Effector memory CD8-positive, alpha-beta T cell (primary cell): ENCODE measurements around the gene ATXN1.

Source experiments
- ATAC-seq: fragments of 150-1000 bp; cut with Tn5 transposase; replicated peaks from 2 replicates; pipeline ENCODE4 v1.10.0; 2021; ENCODE audit warnings: mild to moderate bottlenecking, moderate library complexity
- DNase-seq, 3 experiments: peaks; one replicate each; pipeline ENCODE4 v3.0.0; 2021
- H3K27ac Mint-ChIP-seq, 2 donors: one replicate each; pipeline ENCODE4 v1.8.0; 2022; ENCODE audit warnings: mild to moderate bottlenecking in 2 of 2, mixed read lengths in 2 of 2, moderate library complexity in 2 of 2
- H3K27me3 Mint-ChIP-seq, 2 donors: one replicate each; pipeline ENCODE4 v1.8.0; 2022; ENCODE audit warnings: mixed read lengths in 2 of 2
- H3K36me3 Mint-ChIP-seq: one replicate; pipeline ENCODE4 v1.8.0; 2022; ENCODE audit warnings: mild to moderate bottlenecking, moderate library complexity, mixed read lengths; ENCODE audit not compliant: insufficient read depth
- H3K4me1 Mint-ChIP-seq, 2 donors: one replicate each; pipeline ENCODE4 v1.8.0; 2022; ENCODE audit warnings: low read depth in 2 of 2, mixed read lengths in 2 of 2
- H3K4me3 Mint-ChIP-seq, 2 donors: one replicate each; pipeline ENCODE4 v1.8.0; 2022; ENCODE audit warnings: mild to moderate bottlenecking in 2 of 2, mixed read lengths in 2 of 2, moderate library complexity in 2 of 2
- H3K9me3 Mint-ChIP-seq, 2 donors: one replicate each; pipeline ENCODE4 v1.8.0; 2022; ENCODE audit warnings: mixed read lengths in 2 of 2

The ATXN1 gene

DNA sequence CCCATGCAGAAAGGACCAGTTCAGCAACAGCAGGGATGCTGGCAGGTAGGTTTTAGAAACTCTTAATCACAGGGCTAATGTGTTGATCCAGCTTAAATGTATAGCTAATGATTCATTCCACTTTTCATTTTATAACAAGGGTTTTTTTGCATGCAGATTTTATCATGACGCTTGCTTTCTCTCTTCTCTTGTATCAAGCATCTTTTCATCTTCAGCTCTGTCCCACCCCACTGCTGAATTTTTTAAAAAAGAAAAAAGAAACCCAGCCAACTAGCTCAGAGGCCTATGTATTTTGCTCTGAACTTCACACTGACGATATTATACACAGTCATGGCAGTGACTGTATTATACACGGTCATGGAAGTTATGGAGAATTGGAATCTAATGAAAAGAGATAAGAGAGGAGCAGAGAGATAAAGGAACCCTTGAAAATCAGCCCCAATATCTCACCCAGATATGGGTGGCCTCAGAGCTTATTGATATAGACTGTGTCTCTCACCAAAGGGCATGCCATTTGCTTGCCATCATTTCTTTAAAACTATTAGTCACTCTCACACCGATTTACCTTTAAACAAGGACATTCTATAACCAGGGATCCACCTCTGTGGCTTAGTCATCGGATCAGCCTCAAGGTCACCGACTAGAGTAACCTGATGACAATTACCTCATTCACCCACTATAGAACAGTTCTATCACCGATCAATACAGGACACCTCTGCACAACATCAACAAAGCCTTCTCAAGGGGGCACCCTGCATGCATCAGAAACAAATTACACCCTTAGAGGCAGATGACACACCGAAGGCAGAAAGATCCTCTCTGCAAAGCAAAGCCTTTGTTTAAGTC is 222.0 kb downstream of the ATXN1 start:
- Mint-ChIP-seq H3K27ac (peak overlapping the region in 1 of 2 donors; percentile 75), H3K9me3 (no peaks in the 10 kb centered on the region), H3K4me1 (peaks cover 14 to 20% of the 10 kb centered on the region in 2 donors), H3K36me3 (peaks cover 12% of the 10 kb centered on the region), H3K4me3 (no peak overlapping the region), H3K27me3 (no peaks in the 10 kb centered on the region)
- DNase-seq (no peak), ATAC-seq (no peak)

DNA sequence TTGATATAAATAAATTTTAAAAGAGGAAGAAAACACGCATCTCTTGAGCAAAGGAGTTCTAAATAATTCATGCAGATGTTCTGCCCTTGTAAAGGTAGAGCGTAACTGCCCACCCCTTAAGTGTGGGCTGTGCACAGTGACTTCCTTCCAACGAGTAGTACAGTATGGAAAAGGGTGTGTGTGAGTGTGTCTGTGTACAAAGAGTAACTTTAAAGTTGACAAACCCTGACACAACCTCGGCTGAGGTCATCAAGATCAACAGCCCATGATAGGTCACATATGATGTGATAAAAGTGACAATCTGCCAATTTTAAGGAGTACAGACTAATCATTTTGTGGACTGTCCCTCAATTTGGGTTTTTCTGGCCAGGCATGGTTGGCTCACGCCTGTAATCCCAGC is 225.7 kb downstream of the ATXN1 start:
- Mint-ChIP-seq H3K4me3 (no peak overlapping the region), H3K27ac (peak overlapping the region in 1 of 2 donors; percentile 85), H3K27me3 (no peaks in the 10 kb centered on the region), H3K4me1 (peaks cover 22 to 30% of the 10 kb centered on the region in 2 donors), H3K36me3 (no peaks in the 10 kb centered on the region), H3K9me3 (no peaks in the 10 kb centered on the region)
- no peak for ATAC-seq
- DNase-seq = no peak

DNA sequence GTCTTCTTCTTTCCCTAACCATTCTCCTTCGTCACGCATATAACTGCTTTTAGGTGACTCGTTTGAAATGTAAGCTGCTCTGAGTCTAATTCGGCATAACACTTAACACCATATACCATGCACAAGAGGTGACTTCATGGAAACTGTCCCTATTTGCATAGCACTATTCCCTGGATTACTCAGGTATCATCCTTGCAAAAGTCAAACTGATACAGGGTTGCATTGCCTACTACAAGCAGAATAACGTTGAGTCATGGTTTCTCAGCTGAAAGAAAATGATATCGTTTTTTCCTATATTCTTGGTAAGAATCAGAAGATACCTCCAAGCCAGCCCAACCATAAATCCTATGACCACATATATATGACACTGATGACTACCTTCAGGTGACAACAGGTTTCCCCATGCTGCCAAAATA is 227.5 kb downstream of the ATXN1 start:
- Mint-ChIP-seq H3K27ac (no peak overlapping the region), H3K4me3 (no peak overlapping the region), H3K4me1 (peaks cover 17 to 27% of the 10 kb centered on the region in 2 donors), H3K36me3 (no peaks in the 10 kb centered on the region), H3K27me3 (no peaks in the 10 kb centered on the region), H3K9me3 (no peaks in the 10 kb centered on the region)
- no peak for ATAC-seq
- no peak for DNase-seq

DNA sequence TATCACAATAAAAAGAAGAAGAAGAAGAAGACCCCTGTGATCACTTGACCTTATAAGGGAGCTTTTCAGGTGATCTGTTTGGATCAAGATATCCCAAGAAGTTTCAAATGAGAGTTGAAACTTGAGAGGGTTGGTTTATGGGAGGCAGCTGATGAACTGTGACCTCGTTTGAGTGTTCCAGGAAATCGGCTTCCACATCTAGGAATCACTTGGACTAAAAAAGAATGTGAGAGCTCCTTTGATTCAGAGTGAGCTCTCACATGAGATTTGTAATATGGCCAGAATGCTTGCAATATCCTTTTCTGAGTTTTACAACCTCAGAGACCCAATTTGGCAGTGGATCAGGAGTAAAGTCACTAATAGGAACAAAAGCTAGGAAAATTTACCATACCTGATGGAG is 228.1 kb downstream of the ATXN1 start:
- no peak overlapping the region for H3K4me3 Mint-ChIP-seq
- no peaks in the 10 kb centered on the region for H3K27me3 Mint-ChIP-seq
- H3K27ac Mint-ChIP-seq = peak overlapping the region in 1 of 2 donors; percentile 20
- no peaks in the 10 kb centered on the region for H3K36me3 Mint-ChIP-seq
- DNase-seq (no peak), ATAC-seq (no peak)
- H3K4me1 Mint-ChIP-seq = peaks cover 17 to 27% of the 10 kb centered on the region in 2 donors
- H3K9me3 Mint-ChIP-seq = no peaks in the 10 kb centered on the region

DNA sequence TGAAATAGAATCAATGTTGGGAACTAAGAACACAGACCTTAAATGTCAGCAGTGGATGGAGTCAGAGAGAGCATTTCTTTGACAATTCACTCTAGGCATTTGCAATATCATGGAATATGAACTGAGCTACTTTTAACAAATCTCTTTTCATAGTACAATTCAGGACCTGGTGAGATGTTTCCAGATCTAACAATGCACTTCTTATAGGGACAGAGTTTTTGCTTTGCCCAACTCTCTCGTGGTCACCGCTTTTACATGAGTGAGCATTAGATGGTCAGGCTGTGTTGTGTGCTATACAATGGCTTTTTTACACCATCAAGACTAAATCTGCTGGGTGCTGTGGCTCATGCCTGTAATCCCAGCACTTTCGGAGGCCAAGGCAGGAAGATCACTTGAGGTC is 233.6 kb downstream of the ATXN1 start:
- Mint-ChIP-seq H3K36me3 (peaks cover 13% of the 10 kb centered on the region), H3K27ac (peak overlapping the region in 1 of 2 donors; percentile 25), H3K4me3 (no peak overlapping the region), H3K9me3 (no peaks in the 10 kb centered on the region), H3K27me3 (no peaks in the 10 kb centered on the region), H3K4me1 (peaks cover 16 to 18% of the 10 kb centered on the region in 2 donors)
- ATAC-seq = no peak
- DNase-seq = no peak

DNA sequence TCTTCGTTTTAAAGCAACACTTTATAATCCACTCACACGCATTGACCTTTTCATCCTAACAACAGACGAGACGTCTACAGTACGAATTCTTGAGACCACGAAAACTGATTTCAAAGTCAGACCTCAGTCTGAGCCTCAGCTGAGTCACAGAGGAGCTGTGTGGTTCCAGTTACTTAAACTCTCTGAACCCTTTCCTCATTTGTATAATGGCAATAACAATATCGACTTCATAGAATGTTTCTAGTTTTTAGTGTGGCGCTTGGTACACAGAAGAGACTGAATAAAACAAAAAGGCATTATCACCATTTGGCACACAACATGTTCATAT is 236.9 kb downstream of the ATXN1 start:
- Mint-ChIP-seq H3K4me1 (peaks cover 19 to 26% of the 10 kb centered on the region in 2 donors), H3K27ac (peak overlapping the region in 1 of 2 donors; percentile 53), H3K36me3 (peaks cover 22% of the 10 kb centered on the region), H3K27me3 (no peaks in the 10 kb centered on the region), H3K4me3 (no peak overlapping the region), H3K9me3 (no peaks in the 10 kb centered on the region)
- no peak for ATAC-seq
- DNase-seq = no peak

DNA sequence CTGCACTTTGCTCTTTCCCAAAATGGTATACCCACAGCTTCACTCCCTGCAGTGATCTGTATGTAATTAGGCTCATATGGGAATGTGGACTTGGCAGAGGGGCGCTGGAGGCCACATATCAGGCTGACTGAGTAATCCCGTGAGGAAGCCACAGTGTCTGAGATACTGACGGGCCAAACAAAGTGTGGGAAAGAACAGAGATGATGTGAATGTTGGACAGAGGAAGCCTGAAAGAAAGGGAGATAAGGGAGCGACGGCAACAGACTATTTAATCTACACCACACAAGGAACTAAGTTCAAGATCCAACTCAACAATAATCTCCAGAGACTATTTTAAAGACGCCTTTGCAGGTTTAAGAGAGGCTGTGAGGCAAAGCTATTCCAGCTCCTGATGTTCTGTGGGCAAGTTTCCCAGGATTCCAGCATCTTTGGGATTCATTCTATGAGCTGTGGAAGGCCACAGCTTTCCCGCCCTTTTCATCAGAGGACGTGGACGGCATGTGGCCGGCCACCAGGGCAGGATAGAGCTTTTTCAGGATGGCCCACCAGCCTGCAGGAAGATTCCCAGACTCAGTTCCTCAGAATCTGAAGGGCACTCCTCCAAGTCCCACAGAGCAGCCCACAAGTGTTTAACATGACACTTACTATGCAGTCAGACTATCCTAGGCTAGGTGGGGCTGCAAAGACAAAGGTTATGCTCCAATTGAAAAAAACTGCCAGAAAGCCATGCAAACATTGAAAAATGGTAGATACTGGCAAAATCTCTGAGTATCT is 237.5 kb downstream of the ATXN1 start:
- Mint-ChIP-seq H3K4me1 (peaks cover 21 to 32% of the 10 kb centered on the region in 2 donors), H3K36me3 (peaks cover 22% of the 10 kb centered on the region), H3K27ac (no peak overlapping the region), H3K9me3 (no peaks in the 10 kb centered on the region), H3K27me3 (no peaks in the 10 kb centered on the region), H3K4me3 (no peak overlapping the region)
- ATAC-seq (no peak), DNase-seq (no peak)

DNA sequence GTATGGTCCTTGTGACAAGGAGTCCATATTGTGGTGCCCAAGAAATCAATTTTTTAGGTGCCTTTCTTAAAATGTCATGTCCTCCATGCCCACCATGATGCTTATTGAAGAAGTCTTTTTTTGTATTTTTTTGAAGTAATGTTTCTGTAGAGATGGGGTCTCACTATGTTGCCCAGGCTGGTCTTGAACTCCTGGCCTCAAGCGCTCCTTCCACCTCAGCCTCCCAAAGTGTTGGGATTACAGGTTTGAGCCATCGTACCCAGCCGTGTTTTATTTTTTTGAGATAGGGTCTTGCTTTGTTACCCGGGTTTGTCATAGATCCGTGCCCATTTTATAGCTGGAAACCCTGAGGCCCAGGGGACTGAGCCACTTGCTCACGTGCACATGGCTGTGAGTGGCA is 238.3 kb downstream of the ATXN1 start:
- peaks cover 28 to 40% of the 10 kb centered on the region in 2 donors for H3K4me1 Mint-ChIP-seq
- no peak for ATAC-seq
- peak overlapping the region in 1 of 2 donors; percentile 44 for H3K27ac Mint-ChIP-seq
- peaks cover 21% of the 10 kb centered on the region for H3K36me3 Mint-ChIP-seq
- no peaks in the 10 kb centered on the region for H3K9me3 Mint-ChIP-seq
- H3K4me3 Mint-ChIP-seq = no peak overlapping the region
- no peaks in the 10 kb centered on the region for H3K27me3 Mint-ChIP-seq
- no peak for DNase-seq

DNA sequence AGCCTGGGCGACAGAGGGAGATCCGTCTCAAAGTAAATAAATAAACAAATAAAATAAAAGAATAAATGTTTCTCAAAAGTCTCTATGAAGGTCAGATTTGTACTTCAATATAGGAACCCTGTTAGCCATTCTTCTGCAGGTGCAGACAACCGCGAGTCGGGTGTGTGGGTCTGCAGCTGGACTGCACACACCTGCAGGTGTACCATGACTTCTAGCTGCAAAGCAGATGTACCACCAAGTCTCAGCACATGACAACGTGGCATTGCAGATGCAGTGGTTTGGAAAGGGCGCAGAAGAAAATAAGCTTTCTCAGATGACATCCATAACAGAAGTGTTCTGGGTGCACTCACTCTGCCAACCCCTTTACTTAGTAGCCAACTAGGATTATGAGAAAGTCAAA is 239.7 kb downstream of the ATXN1 start:
- peaks cover 33 to 51% of the 10 kb centered on the region in 2 donors for H3K4me1 Mint-ChIP-seq

DNA sequence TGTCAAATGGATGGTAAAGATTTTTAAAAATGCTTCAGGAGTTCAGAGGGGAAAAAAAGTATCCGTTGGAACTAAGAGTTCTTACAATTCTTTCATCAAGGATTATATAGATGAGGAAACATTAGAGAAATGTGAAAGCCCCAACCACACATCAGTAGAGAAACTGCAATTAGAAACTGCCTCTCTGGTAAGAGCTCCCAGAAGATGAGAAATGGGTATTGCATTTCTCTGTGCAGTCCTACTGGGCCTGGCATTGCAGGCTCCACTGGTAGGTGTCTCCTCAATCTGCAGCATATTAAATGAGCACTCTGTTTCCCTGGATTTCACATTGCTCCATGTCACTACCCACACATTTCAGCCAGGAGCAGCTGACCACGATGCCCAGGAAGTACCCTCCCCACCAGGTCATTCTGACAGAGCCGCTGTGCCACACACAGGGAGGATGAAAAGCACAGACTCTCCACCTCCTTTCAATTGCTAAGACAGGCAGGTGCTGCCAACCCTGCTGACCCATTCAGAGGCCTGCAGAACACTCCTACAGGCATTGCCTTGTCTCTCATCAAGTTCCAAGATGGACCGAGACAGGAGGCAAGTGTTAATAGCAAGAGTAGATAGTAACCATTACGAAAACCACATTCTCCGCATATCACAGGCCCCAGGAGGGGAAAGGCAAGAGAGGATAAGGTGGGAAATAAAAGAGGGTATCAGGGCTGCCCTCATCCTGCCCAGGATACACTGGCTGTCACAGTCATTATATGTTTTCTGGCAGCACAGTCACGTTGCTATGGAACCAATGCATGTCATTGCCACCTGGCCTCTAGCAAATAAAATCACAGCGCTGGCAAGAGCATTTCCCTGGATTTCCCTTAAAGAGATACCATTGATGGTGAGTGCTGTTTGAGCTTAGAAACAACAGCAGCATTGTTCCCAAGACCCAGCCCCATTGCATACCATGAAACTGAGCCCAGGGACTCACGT is 241.7 kb downstream of the ATXN1 start:
- peaks cover 14% of the 10 kb centered on the region for H3K36me3 Mint-ChIP-seq

More for the DNA sequence above, 239.7 kb downstream of the ATXN1 start:
- no peak for DNase-seq
- H3K27ac Mint-ChIP-seq = no peak overlapping the region
- no peaks in the 10 kb centered on the region for H3K27me3 Mint-ChIP-seq
- H3K36me3 Mint-ChIP-seq = peaks cover 15% of the 10 kb centered on the region
- no peak overlapping the region for H3K4me3 Mint-ChIP-seq
- no peak for ATAC-seq
- no peaks in the 10 kb centered on the region for H3K9me3 Mint-ChIP-seq

DNA sequence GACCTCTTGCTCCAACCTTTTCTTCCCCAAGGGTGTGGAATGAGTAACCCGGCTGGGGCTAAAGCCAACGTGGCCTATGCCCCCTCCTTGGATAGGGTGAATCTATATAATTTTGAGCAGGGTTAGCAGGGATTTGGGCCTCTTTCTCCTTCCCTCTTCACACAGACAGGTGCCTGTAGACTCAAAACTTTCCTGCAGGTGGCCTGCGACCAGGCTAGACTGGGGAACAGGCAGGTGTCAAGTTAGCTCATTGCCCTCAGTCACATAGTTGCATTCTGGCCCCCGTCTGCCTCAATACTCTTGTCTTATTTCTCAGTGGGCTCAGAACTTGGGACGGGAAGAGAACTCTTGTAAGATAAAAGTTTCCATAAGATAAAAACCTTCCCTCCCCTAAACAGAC is 243.0 kb downstream of the ATXN1 start:
- Mint-ChIP-seq H3K4me3 (no peak overlapping the region), H3K27ac (peak overlapping the region; percentile 55 to 59), H3K27me3 (no peaks in the 10 kb centered on the region), H3K36me3 (peaks cover 10% of the 10 kb centered on the region), H3K4me1 (peaks cover 41 to 64% of the 10 kb centered on the region in 2 donors), H3K9me3 (no peaks in the 10 kb centered on the region)
- DNase-seq (no peak), ATAC-seq (no peak)

More for the DNA sequence above, 241.7 kb downstream of the ATXN1 start:
- H3K27me3 Mint-ChIP-seq = no peaks in the 10 kb centered on the region
- ATAC-seq (no peak), DNase-seq (no peak)
- no peaks in the 10 kb centered on the region for H3K9me3 Mint-ChIP-seq
- no peak overlapping the region for H3K4me3 Mint-ChIP-seq
- peak overlapping the region; percentile 27 to 54 for H3K27ac Mint-ChIP-seq
- H3K4me1 Mint-ChIP-seq = peaks cover 34 to 55% of the 10 kb centered on the region in 2 donors

DNA sequence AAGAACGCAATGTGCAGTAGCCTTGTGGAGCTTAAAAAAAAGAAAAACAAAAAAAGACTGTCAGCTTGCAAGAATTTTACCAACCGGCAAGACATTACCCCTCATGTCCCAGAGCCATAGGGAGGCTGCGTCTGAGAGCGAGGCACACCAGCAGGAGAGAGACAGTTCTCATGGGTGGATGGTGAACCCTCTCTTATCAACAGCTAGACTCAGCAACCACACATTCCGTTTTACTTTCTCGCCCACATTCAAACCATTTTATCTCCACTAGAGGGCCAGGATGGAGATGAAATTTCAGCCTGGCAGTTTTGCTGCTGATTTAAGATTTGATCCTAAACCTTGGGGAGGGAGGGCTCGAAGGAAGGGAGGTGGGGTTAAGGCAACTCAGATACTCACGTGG is 247.0 kb downstream of the ATXN1 start:
- Mint-ChIP-seq H3K9me3 (no peaks in the 10 kb centered on the region), H3K4me1 (peaks cover 43 to 75% of the 10 kb centered on the region in 2 donors), H3K27me3 (no peaks in the 10 kb centered on the region), H3K27ac (peak overlapping the region; percentile 80 to 86), H3K36me3 (peaks cover 3% of the 10 kb centered on the region), H3K4me3 (no peak overlapping the region)
- ATAC-seq = peak; percentile 62
- DNase-seq = peak in 2 of 3 experiments; percentile 10 to 34
